A172 (cell line): ENCODE results near the gene HERC4. TPM values are rescaled to one million over a fixed set of nuclear protein-coding genes. Genes with fewer than 3 reads are reported as not detected.
"Not testable (repeated sequence)": the region's sequence is repeated elsewhere in the genome, so short reads cannot be mapped to it uniquely, and the experiment has no call there.

Experiments
- DNase-seq: peaks from one replicate; pipeline ENCODE4 v3.0.0-alpha.2; 2015; ENCODE audit warnings: low spot score
- total RNA-seq: library from RNA; depleted of rRNA; stranded (reverse); fragments of >200 nt; shearing (Covaris generic); gene quantifications from 2 replicates; pipeline ENCODE4 v1.2.3, GENCODE V29; 2014

The HERC4 gene
- total RNA-seq, 1 experiment from 2014 or later: 76.7 TPM

- peak; percentile 38 for DNase-seq
Observed at GRCh38 chr10:68088740-68089139, 13.7 kb upstream of the HERC4 start.

GRCh38 chr10:68087685-68088401 is 12.8 kb upstream of the HERC4 start:
- no peak for DNase-seq

DNA sequence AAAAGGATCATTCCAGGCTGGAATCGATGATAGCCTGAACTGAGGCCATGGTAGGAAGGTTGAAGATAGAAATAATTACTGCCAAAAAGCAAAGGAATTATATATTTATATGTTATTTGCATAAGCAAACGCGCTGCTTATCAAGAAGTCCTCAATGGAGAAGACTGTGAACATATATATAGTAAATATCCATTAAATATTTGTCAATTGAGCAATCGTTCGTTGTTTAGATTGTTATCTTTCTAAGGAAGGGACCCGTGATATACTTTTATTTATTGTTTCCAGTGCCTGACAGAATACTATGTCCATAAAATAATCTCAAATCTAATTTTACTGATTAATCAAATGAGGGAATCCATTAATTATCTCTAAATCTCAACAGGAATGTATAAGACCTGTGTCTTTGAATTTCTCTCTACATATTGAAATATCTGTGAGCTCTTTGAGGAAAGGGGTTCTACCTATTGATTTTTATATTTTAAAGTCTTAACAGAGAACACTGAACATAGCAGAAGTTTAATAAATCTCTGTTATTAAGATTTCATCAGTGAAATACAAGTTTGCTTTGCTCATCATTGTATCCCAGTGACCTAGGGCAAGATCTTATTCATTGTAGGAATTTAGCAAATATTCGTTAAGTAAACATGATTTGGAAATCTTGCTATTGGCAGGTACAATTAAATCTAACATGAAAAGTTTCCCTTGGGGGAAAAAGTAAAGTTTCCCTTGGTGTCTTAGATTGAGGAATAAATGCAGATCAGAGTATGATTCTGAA is 12.0 kb upstream of the HERC4 start:
- DNase-seq: no peak

DNA sequence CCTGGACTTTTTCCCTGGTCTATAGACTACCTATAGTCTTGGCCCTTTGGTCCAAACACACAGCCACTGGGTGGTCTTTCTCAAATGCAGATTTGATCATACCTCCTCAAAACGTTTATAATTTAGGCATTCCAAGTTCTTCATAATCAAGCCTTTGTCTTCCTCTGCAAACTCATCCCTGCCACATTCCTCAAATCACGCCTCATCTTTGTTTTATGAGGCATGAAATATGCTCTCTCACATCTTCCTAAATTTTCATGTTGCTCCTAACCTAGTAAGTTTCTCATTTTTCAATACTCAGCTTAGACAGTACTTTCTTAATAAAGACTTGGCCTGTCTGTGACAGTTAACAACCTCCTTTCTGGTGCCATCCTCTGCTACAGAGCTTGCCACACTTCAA is 10.9 kb upstream of the HERC4 start:
- DNase-seq: no peak

DNA sequence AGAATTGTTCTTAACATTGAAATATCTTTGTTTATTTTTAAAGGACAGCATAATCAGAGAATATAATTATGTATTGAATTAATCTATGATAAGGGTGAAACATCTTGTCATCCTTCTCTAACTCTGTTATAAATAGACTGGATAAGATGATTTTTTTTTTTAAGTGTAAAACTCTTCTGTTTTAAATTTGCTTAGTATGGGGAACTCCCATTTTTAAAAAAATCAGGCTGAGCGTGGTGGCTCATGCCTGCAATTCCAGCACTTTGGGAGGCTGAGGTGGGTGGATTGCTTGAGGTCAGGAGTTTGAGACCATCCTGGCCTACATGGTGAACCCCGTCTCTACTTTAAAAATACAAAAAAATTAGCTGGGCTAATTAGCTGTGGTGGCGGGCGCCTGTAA is 9.4 kb upstream of the HERC4 start:
- no peak for DNase-seq

DNA sequence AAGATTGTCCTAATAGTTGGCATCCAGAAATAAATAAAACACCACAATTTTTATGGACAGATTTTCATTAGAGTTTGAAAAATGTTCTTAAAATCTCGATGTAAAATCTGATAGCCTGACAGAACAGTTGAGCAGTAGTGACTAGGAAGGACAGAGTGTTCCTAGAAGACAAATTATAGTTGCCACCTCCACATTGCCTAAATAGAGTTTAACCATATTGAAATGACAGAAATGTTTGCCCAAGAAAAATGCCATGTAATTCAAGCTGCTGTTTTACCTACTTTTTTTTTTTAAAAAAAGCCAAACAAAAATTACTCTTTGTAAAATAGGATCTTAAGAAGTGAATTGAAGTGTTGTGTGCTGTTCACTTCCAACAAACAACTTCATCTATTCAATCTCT is 8.9 kb upstream of the HERC4 start:
- DNase-seq: no peak

DNA sequence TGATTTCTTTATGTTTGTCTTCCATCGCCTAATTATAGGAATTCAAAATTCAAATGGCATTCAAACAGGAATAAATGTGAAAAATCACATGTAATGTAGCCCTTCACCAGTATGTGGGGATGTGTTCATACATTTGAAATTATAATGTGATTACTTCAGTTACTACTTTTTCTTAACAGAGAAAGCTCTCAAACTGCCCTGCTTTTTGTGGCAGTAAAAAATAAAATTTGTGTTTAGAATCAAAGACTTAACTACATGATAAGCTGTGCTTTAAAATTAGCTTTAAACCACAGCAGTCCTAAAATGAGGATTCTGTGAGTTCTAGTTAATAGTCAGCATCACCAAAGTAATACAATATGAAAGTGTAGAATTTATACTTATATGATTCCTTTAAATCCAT is 7.8 kb upstream of the HERC4 start:
- DNase-seq: peak; percentile 54

- no peak for DNase-seq
Observed at GRCh38 chr10:68081916-68082315, 6.8 kb upstream of the HERC4 start.

GRCh38 chr10:68080853-68081431 is 5.9 kb upstream of the HERC4 start:
- DNase-seq: no peak

DNA sequence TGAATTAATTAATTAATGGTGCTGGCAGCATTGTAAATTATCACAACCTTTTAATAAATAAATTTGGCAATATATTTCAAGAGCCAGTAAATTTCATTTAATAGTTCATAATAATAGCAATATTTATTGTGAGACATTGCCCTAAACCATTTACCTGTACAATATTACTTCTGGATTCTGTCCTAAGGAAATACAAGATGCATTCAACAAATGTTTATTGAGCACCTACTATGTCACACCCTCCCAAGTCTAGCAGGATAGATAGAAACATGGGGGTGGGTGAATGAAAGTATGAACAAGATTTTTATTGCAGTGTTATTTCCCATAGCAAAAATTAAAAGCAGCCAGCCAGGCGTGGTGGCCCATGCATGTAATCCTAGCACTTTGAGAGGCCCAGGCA is 4.4 kb upstream of the HERC4 start:
- no peak for DNase-seq

DNA sequence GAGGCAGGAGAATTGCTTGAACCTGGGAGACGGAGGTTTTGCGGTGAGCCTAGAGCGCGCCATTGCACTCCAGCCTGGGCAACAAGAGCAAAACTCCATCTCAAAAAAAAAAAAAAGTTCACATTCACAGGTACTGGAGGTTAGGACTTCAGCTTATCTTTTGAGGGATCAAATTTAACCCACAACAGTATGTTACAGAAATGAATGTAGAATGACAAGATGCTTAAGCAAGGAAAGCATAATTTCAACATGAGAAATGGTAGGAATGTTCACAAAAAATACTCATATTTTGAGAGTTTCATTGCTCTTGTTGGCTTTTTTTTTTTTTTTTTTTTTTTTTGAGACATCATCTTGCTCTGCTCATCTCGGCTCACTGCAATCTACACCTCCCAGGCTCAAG is 1.9 kb upstream of the HERC4 start:
- DNase-seq: no peak

DNA sequence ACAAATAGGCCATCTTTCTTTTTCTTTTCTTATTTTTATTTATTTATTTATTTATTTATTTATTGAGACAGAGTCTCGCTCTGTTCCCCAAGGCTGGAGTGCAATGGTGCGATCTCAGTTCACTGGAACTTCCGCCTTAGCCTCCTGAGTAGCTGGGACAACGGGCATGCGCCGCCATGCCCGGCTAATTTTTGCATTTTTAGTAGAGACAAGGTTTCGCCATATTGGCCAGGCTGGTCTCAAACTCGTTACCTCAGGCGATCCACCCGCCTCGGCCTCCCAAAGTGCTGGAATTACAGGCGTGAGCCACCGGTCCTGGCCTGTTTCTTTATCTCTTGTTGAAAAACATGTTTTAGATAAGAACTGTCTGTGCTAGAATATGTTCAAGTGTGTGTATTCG is 998 bp upstream of the HERC4 start:
- not testable (repeated sequence) for DNase-seq

GRCh38 chr10:68075550-68076004 is 494 bp upstream of the HERC4 start:
- no peak for DNase-seq

DNA sequence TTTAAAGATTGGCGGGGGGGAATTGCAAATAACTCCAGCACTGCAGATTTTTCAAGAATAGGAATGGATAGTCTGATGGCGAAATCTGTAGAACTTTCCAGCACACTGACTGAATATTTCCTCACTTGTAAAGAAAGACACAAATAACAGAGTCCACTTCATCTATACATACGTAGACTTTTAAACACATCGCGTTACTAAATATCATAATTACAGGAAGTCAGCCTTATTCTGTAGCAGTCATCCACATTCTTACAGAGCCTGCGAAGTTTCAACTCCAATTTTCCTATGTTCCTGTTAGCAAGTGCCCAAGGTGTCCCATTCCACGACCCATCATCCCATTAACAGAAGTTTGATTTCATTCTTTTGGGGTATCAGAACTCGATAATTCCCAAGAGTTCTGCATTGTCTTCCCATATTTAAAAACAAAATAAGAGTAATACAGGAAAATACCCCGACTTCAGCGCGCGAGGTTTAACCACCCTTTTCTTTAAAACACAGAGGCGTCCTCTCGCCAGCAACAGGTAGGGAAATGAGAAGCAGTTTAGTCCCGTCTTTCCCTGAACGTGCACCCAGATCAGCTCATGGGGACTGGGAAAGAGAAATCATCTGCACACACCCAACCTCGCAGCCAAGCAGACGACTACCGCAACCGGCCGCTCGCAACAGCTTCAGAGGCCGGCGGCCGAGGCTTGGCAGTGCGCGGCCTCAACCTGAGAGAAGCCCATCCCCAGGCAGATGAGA is 880 bp downstream of the HERC4 start:
- DNase-seq: peak; percentile 42

DNA sequence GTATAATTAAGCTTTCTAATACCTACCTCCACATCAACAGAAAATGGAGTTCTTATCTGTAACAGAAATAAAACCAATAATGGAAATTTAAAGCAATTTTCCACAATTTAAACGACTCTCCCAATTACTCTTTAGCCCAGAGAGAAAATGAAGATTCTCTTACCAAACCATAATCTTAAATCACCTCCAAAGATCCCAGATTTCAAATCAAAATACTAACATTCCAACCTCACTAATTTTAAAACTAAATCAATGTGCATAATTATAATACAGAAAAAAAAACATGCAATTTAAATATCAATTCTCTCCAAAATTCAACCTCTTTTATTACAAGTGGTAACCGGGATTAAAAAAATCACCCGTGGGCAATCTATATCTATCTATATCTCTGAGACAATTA is 1.5 kb downstream of the HERC4 start:
- no peak for DNase-seq

DNA sequence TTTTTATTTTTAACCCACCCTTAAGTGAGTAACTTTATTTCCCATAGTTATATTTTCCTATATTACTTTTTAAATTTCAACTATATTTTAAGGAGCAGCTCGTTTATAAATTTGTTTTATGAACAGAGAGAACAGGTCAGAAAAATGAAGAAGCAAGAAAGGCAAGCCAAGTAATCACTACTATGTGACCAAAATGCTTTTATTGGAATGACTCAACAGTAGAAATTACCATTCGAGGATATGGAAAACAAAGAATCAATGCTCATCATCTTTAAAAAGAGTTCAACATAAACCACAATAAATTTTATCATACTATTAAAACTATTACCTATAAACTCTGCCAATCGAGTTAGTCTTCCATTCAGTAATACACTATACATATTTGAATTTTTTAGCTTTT is 7.6 kb downstream of the HERC4 start:
- no peak for DNase-seq

DNA sequence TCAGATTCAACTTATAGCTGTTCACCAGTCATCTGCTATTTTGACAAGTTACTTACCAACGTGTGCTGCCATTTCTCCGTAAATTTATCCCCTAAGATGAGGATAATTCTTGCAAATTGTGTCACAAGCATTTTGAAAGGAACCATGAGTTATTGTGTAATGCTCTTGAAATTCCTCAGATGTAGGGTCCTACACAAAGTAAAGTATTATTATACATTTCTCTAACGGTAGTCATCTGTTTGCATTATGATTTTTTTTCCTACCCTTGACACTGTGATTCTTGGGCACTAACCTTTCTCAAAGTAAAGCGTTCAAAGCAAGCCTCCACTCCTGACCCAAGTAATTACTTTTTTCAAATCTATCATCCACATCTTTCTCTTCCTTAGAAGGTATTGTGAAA is 8.1 kb downstream of the HERC4 start:
- no peak for DNase-seq

DNA sequence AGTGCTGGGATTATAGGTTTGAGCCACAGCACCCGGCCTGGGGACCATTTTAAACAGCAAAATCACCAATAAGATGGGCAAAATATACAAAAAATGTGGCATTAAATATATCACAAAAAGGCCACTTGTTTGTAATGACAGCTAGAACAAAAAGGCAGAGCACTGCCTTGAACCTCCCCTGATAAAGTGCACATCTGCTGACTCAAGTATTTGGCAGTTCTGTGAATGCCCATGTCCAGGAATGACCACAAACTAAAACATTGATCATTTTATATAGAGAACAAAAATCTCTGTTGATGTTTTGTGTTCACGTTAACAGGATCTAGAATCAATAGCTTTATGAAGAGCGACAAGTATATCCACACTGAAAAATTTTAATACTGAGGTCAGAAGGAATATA is 21.5 kb downstream of the HERC4 start:
- no peak for DNase-seq

- DNase-seq: no peak
Observed at GRCh38 chr10:68052463-68052862, 22.6 kb downstream of the HERC4 start.

DNA sequence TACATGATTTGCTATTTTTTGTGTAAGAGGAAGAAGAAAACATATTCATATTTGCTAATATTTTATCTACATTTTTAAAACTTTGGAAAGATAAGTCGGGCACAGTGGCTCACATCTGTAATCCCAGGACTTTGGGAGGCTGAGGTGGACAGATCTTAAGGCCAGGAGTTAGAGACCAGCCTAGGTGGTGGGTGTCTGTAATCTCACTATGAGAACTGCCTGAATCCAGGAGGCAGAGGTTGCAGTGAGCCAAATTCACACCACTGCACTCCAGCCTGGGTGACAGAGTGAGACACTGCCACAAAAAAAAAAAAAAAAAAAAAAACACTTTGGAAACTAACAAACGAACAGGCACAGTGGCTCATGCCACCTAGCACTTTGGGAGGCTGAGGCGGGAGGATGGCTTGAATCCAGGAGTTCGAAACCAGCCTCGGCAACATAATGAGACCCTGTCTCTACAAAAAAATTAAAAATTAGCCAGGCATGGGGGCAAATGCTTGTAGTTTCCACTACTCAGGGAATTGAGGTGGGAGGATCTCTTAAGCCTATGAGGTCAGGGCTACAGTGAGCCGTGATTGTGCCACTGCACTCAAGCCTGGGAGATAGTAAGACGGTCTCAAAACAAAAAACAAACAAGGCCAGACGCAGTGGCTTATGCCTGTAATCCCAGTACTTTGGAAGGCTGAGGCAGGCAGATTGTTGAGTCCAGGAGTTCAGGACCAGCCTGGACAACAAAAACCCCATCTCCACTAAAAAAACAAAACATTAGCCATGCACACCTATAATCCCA is 25.6 kb downstream of the HERC4 start:
- DNase-seq: no peak

- no peak for DNase-seq
Observed at GRCh38 chr10:68047554-68048327, 27.3 kb downstream of the HERC4 start.
